Activated naive CD8-positive, alpha-beta T cell treated with anti-CD3 and anti-CD28 coated beads, Interleukin-2, amount 50 U/mL, for 16 hours (primary cell): ENCODE results near the gene IL15RA.

Experiments
- DNase-seq: peaks from one replicate; pipeline ENCODE4 v3.0.0-alpha.2; 2020; ENCODE audit warnings: low read depth, low spot score

Gene IL15RA, protein sequence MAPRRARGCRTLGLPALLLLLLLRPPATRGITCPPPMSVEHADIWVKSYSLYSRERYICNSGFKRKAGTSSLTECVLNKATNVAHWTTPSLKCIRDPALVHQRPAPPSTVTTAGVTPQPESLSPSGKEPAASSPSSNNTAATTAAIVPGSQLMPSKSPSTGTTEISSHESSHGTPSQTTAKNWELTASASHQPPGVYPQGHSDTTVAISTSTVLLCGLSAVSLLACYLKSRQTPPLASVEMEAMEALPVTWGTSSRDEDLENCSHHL

DNA sequence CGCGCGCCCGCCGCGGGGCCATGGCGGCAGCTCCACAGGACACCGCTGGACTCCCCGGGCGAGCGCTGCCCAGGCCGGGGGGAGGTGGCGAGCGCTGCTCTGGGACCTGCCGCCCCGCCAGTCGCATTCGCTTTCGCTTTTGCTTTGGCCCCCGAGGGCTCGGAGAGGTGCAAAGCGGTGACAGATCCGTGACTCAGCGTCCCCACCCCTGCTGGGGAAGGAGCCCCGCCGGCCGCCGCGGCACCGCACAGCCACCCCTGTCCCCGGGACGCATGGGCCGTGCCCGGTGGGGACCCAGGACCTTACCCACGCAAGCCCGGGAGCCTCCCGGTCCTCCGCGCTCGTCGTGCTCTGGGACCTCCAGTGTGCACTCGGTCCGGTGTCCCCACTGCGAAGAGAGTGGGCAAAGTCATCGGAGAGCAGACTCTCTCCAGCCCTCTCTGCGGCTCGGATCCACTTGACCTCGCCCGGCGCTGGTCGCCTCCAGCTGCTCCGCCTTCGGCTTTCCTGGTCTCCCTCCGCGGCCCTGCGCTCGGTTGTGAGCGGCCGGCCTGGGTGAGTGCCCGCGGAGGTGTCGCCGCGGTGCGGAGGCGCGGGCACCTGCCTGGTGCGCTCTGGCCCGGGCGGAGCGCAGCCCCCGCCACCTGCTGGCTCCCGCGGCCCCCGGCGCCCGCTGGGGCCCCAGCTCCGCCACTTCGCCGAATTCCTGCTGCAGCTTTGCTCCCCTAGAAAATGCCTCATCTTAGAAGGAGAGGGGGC is at the start of gene IL15RA:
IL15RA (minus strand) TSS at position 73 of the 759 bp plus-strand sequence; CDS start at position 22, 51 bp downstream.
- peak; percentile 80 for DNase-seq

DNA sequence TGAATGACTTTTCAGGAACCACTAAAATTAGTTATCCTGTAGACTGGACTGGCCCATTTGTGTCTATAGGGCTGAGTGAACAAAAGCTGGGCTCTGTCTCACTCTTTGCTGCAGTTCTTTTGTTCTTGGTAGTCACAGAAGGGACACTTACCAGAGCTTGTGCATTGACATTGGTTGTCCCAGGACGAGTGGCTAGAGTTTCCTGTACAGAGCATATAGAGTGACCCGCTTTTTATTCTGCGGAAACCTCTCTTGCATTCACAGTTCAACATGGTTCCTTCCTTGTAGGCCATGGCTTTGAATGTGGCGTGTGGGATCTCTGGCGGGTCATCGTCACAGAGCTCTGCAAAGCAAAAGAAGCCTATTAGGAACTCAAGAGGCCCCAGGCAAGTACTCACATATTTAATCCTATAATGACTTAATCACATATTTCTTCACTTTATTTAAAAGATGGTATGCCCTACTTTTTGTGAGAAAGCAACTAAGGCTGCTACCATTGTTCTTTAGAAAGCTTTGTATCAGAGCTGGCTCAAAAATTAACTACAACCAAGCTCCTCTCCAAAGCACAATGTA is 48.4 kb upstream of the IL15RA start:
- no peak for DNase-seq

DNA sequence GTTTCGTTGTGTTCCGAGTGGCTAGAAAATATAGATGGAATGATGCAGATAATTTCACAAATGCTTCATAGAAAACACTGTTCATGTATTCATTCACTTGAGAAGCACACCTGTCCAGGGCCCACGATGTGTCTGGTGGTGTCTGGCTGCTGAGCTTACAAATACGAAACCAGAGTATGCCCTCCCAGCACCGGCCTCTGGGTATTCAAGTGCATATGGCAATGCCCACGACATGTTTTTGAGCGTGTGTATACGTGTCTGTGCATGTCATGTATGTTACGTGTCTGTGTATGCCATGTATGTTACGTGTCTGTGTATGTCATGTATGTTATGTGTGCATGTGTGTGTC is 47.0 kb upstream of the IL15RA start:
- no peak for DNase-seq

DNA sequence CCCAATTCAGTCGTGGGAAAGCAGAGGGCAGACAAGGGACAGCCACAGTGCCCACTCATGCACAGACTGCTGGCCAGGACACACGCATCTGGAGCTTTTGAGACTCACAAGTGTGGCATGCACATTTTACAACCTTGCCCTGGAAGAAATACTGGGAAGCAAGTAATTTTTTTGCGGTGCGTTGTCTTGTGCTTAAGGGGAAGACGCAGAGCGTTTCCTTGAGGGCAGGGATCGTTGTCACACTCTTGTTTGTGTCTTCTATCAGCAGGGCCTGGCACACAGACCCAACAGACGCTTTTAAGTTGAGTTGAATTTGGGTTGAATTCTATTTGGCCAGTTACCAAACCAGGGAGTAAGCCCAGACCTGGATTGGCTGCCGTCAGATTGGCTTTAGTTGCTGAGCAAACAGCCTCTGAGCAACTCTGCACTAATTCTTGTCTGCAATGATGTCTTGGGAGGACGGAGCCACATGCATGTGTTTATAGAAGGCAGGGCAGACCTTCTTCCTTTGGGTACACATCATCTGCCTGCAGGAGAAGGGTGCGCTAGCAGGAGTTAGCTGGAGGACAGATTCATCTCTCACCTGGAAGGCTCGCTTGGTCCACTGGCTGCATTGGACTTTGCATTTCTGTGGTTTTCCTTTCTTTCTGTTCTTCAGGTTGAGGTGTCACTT is 46.5 kb upstream of the IL15RA start:
- no peak for DNase-seq

DNA sequence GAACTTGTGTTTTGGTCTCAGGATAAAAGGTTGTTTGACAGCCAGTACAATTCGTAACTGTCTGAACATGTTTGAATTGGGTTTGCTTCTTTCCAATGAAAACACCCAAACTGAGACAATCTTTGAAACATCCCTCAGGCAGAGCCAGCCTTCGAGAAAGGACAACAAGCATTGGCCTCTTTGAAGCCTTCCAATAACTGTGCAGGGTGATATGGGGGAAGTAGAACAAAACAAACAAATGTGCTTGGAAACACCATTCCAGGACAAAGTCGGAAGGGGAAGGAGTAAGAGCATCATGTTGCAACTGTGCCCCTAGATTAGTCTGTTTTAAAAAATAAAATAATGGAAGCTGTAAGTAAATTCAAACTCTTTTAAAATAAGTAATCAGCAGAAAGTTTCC is 45.3 kb upstream of the IL15RA start:
- no peak for DNase-seq

DNA sequence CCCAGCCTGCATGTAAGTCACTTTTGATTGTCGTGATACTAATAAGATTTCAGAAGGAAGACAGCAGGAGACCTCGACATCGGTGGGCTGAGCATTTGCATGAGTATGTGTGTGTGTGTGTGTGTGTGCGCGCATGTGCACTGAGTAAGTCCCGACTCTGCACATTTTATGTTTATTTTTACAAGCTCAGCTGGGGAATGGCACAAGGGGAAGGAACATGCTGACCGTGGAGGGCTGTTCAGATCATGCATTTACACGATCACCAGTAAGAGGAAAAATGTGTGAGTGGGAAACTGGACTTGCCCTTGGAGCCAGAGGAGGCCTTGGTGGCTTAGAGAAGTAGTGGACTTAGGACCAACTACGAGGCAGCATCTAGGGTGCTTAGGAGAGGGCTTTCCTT is 43.5 kb upstream of the IL15RA start:
- DNase-seq: no peak

DNA sequence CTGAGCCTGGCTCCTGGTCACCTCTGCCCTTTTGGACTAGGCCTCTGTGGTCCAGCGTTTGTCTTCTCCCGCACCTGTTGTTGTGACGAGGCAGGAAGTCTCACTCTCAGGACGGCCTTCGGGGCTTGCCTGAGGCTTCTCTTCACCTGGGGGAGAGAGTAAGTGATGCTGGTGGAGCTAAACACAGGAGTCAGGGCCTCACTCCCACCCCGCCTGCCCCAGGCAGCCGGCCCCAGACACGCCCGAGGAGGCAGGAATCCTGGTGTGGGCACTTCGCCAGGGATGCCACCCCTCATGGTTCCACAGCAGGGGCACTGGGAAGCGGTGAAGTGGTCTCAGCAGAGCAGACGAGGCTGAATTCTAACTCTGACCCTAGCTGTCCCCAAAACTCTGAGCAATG is 42.5 kb upstream of the IL15RA start:
- no peak for DNase-seq

DNA sequence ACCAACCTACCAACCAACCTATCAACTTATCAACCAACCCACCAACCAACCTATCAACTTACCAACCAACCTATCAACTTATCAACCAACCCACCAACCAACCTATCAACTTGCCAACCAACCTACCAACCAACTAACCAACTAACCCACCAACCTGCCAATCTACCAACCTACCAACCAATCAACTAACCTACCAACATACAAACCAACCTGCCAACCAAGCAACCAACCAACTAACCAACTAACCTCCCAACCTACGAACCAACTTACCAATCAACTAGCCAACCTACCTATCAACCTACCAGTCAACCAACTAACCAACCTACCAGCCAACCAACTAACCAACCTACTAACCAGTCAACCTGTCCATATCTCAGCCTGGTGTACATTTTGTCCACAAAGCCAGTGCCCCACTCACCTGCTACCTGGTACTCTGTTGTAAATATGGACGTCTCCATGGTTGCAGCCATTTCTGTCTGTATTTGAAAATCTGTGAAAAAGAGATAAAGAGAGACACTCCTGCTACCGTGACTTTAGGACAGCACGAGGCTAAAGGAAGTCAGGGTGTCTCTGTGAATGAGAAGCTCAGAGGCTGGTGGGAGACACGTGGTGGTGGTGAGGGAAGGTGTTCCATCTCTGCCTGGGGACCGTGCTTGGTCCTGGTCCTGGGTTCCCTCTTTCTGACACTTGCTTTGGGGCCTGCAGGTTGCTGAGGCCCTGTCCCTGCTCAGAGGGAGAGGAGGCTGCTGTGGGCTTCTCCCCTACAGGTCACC is 41.9 kb upstream of the IL15RA start:
- no peak for DNase-seq

DNA sequence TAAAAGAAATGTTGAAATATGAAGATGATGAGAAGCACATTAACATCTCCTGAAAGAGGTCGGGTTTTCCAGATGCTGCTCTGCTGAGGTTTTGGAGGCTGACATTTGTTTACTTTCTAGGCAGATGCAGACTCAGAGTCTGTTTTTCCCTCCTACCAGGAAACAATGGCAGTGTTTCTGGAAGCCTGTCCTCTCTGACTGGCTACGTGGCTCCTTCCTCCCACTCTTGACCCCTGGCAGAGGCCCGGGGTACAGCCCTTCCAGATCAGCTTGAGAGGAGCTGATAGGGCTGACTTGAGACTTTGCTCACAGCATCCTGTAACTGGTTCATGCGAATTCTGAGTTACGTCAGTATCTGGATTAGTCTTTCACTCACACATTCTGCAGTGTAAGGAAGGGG is 41.1 kb upstream of the IL15RA start:
- no peak for DNase-seq

DNA sequence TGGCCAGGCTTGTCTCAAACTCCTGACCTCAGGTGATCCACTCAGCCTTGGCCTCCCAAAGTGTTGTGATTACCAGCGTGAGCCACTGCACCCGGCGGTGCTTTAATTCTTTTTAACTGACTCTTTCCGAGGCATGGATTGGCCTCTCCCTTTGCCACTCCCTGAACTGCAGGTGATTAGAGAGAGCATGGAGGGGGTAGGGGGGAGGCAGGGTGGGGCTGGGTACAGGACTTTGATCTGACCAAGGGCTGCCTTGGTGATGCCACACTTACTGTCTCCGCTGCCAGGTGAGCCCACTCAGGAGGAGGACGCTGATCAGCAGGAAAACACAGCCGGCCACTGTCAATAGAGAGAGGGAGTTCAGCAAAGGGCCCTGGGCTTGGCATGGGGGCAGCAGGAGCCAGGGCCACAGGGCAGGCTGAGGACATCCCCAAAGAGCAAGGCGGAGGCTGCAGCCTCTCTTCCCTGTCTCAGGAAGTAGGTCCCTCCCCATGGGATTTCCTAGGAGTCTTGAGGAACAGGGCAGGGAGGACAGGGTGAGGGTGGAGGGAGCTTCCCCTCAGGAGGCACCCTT is 40.5 kb upstream of the IL15RA start:
- no peak for DNase-seq

DNA sequence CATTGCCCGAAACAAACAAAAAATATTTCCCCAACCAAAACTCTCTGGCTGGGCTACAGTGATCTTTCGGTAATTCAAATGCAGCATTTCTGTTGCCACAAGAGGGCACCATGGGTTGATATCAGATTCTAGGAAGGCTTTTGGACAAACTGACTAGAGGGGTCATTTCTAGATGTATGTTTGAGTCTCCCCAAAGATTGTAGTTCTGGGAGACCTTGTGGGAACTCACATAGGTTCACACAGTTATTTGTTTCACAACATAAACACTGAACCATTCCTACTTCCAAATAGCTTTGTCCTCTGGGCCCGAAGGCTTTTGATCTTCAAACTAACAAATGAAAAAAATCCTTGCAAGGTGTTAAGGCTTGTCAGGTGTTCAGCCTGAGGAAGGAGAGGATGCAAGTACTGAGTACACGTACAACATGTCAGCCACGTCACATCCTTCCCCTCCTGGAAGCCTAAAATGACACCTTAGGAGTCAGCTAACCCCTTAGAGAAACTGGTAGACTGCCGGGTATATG is 37.0 kb upstream of the IL15RA start:
- no peak for DNase-seq

DNA sequence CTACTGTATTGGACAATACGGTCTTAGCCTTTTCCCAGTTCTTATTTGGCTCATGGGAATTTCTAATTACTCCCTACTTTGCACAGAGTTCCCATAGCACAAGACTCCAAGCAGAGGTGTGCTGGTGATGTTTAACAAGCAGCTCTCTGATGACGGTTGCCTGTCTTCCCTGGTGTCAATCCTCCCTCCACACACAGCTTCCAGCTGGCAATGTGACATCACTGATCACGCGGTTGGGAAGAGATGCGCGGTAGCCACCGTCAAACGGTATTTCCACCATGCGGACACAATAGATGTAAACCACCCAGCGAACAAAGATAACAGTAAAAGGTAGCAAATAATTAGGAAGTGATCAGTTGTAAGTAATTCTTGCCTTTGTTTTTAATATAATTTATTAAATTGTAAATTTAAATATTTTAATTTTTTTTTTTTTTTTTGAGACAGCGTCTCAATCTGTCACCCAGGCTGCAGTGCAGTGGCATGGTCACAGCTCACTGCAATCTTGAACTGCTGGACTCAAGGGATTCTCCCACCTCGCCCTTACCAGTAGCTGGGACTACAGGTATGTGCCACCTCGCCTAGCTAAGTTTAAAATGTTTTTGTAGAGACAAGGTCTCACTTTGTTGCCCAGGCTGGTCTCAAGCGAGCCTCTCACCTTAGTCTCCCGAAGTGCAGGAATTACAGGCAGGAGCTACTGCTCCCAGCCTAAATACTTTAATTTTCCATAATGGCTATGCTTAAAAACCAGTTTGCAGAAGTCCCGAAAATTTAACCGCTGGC is 36.3 kb upstream of the IL15RA start:
- no peak for DNase-seq

DNA sequence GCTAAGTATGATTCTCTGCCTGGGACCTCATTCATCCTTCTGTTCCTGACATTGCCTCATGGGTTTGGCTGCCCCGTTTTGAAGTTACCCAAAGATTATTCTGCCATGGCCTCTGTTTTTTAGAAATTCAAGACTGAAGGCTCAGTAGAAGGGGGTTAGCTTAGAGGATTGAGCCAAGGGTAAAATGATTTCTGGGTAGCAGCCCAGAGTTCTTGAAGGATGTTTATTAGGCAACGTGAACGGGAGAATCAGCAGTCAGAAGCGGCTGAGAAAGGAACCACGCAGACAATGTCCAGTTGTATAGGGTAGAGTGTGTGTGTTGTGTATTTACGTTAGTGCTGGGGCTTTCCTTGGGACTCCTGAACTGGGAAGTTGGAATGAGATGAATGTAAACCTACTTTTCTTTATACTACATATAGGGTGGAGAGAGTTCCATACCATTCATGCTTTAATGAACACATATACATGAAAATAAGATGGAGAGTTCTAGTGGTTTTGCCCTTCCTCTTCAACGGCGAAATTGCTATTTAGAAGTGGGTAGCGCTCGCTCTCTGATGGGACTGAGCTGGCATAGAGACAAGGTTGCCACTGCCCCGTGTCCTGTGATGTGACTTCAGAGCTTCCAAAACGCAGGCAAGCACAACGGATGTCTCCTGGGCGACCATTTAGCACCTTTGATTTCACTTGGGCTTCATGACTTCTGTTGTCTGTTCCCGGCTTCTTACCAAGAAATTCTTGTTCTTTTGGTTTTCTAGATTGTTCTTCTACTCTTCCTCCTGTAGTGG is 35.0 kb upstream of the IL15RA start:
- no peak for DNase-seq

DNA sequence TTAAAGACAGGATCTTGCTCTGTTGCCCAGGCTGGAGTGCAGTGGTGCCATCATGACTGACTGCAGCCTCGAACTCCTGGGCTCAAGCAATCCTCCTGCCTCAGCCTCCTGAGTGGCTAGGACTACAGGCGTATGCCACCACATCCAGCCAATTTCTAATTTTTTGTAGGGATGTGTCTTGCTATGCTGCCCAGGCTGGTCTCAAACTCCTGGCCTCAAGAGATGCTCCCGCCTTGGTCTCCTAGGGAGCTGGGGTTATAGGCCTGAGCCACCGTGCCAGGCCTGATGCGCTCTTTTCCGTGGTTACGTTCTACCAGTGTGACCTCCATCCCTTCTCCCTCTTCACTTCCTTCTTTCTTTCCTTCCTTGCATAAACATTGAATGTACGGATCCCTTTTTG is 34.2 kb upstream of the IL15RA start:
- DNase-seq: no peak

DNA sequence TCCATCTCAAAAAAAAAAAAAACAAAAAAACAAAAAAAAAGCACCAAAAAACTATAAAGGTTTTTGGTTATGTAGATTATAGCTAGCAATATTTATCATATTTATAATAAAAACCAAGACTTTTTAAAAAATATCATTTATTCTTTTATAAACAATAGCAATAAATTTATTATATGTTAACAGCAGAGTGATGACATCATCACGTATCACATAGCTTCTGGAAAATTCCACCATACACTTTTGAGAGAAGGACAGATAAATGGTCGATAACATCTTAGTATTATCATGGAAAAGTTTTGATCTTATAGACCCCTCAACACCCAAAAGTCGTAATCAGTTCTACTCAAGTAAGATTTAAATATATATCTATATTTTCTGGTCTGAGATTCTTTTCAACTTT is 33.2 kb upstream of the IL15RA start:
- no peak for DNase-seq

DNA sequence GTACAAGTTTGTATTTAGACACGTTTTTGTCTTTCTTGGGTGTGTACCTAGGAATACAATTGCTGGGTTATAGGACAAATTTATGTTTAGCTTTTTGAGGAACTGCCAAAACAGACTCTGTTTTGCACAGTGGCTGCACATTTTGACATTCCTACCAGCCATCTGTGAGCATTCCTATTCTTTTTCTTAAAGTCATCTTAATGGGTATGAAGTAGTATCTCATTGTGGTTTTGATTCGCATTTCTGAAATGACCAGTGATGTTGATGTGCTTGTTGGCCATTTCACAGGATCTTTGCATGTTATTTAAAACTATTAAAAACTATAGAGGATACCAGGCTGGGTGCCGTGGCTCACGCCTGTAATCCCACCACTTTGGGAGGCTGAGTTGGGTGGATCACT is 32.6 kb upstream of the IL15RA start:
- no peak for DNase-seq

DNA sequence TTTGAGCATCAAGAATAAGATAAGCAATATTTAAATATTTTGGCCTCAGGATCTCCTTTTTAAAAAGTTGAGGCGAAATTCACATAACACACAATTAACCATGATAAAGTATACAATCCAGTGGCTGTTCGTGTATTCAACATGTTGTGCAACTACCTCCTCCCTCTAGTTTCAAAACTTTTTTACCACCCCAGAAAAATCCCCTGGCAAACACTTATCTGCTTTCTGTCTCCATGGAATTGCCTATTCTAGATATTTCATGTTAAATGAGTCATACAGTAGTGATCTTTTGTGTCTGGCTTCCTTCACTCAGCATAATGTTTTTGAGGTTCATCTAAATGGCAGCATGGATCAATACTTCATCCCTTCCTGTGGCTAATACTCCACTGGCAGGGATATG is 31.8 kb upstream of the IL15RA start:
- no peak for DNase-seq

DNA sequence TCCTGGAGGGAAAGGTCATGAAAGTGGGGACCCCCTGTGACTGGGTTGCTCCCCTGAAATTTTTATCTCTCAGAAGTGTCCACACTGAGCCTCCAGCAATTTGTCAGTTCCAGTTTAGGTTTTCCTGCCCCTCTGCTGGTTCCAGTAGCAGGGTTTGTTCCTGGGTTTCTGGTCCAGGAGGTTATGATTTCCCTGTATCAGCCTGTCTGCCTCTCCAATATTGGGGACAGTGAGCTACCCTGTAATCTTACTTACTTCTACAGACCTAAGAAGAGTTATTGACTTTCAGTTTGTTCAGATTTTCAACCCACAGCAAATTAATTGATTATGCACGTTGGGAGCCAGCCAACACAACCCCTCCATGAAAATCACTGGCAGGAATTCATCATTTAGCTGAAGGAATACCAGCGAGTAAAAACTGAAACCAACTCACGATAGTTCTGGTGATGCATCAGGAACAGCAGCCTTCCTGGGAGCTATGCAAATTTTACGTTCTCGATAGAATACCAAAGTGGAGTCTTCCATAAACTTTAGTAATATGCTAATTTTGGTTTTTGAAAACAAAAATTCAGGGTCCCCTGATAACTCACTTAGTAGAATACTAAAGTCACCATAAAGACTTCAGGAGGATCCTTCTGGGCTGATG is 31.3 kb upstream of the IL15RA start:
- no peak for DNase-seq

DNA sequence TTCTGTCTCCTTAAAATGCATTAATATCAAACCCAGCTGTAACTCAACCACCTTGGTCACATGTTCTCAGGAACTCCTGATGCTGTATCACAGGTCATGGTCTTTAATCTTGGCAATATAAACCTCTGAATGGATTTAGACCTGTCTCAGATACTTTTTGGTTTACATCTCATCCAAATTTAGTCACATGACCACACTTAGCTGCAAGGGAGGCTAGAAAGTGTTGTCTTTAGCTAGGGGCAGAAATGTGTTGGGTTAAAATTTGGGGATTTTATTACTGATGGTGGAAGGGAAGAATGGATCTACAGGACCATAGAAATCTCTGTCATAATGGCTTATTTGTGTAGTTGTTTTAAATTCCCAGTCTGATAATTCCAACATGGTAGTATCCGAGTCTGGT is 29.6 kb upstream of the IL15RA start:
- DNase-seq: no peak
